NCI-H82 treated with DMSO at 0.1 percent for 48 hours (cell line): ENCODE data around the gene CNTNAP2.
"Not testable (repeated sequence)": the region's sequence is repeated elsewhere in the genome, so short reads cannot be mapped to it uniquely, and the experiment has no call there.

Experiments used
- DNase-seq: peaks from one replicate; lab custom pipeline; 2025; ENCODE audit not compliant: unreplicated experiment; lab: John Stamatoyannopoulos, UW

CNTNAP2 gene

GRCh38 chr7:148042935-148043631, 1926.5 kb downstream of the CNTNAP2 start:
- DNase-seq: no peak

- DNase-seq: peak; percentile 23
Observed at GRCh38 chr7:148044173-148044572, 1927.6 kb downstream of the CNTNAP2 start.

GRCh38 chr7:148045521-148045920, 1928.9 kb downstream of the CNTNAP2 start:
- no peak for DNase-seq

- no peak for DNase-seq
Observed at GRCh38 chr7:148049068-148049467, 1932.5 kb downstream of the CNTNAP2 start.

- no peak for DNase-seq
Observed at GRCh38 chr7:148050492-148051158, 1934.0 kb downstream of the CNTNAP2 start.

- no peak for DNase-seq
Observed at GRCh38 chr7:148056406-148056805, 1939.8 kb downstream of the CNTNAP2 start.

- no peak for DNase-seq
Observed at GRCh38 chr7:148058092-148058491, 1941.5 kb downstream of the CNTNAP2 start.

- no peak for DNase-seq
Observed at GRCh38 chr7:148058753-148059152, 1942.2 kb downstream of the CNTNAP2 start.

- DNase-seq: no peak
Observed at GRCh38 chr7:148060724-148061123, 1944.1 kb downstream of the CNTNAP2 start.

GRCh38 chr7:148078111-148078510, 1961.5 kb downstream of the CNTNAP2 start:
- DNase-seq: not testable (repeated sequence)

GRCh38 chr7:148079206-148080080, 1962.8 kb downstream of the CNTNAP2 start:
- DNase-seq: no peak

- DNase-seq: no peak
Observed at GRCh38 chr7:148083448-148083847, 1966.8 kb downstream of the CNTNAP2 start.

- DNase-seq: peak; percentile 72
Observed at GRCh38 chr7:148084138-148084537, 1967.5 kb downstream of the CNTNAP2 start.

- DNase-seq: no peak
Observed at GRCh38 chr7:148091882-148092281, 1975.3 kb downstream of the CNTNAP2 start.

- no peak for DNase-seq
Observed at GRCh38 chr7:148093375-148094166, 1977.0 kb downstream of the CNTNAP2 start.

- DNase-seq: no peak
Observed at GRCh38 chr7:148095066-148095465, 1978.5 kb downstream of the CNTNAP2 start.

GRCh38 chr7:148104136-148104716, 1987.6 kb downstream of the CNTNAP2 start:
- DNase-seq: no peak

GRCh38 chr7:148104924-148105323, 1988.3 kb downstream of the CNTNAP2 start:
- no peak for DNase-seq

- no peak for DNase-seq
Observed at GRCh38 chr7:148105853-148106252, 1989.3 kb downstream of the CNTNAP2 start.

- DNase-seq: no peak
Observed at GRCh38 chr7:148107443-148108127, 1991.0 kb downstream of the CNTNAP2 start.
